KMS-11 (cell line): Measurements from ENCODE around the gene KIF26A.

Experiments
- H2AFZ ChIP-seq: fragments of 200-600 bp; sonication (generic); 2 replicates; pipeline ENCODE4 v1.6.1; 2016; ENCODE audit warnings: antibody characterized with exemption, mixed run types, low read depth
- H3K27ac ChIP-seq: fragments of 200-600 bp; sonication (generic); 2 replicates; pipeline ENCODE4 v1.6.1; 2016; ENCODE audit warnings: mild to moderate bottlenecking, mixed run types
- H3K27me3 ChIP-seq: fragments of 200-600 bp; sonication (generic); 2 replicates; pipeline ENCODE4 v1.6.1; 2017; ENCODE audit warnings: mild to moderate bottlenecking, low read depth, mixed run types, moderate library complexity; ENCODE audit not compliant: insufficient read depth
- H3K36me3 ChIP-seq: fragments of 200-600 bp; sonication (generic); 2 replicates; pipeline ENCODE4 v1.6.1; 2017; ENCODE audit warnings: mild to moderate bottlenecking, mixed run types; ENCODE audit not compliant: insufficient read depth
- H3K4me1 ChIP-seq: fragments of 200-600 bp; sonication (generic); 2 replicates; pipeline ENCODE4 v1.6.1; 2016; ENCODE audit warnings: mild to moderate bottlenecking, low read depth, mixed run types; ENCODE audit not compliant: poor library complexity, severe bottlenecking
- H3K4me2 ChIP-seq: fragments of 200-600 bp; sonication (generic); 2 replicates; pipeline ENCODE4 v1.7.0; 2016; ENCODE audit warnings: mild to moderate bottlenecking, mixed run types
- H3K4me3 ChIP-seq: fragments of 200-600 bp; sonication (generic); IDR thresholded peaks from 2 replicates; pipeline ENCODE4 v1.6.1; 2017; ENCODE audit warnings: low read depth, low read length, mixed read lengths; ENCODE audit not compliant: insufficient read depth
- H3K79me2 ChIP-seq: fragments of 200-600 bp; sonication (generic); 2 replicates; pipeline ENCODE4 v1.6.1; 2016; ENCODE audit warnings: low read depth, mixed run types; ENCODE audit not compliant: insufficient read depth
- H3K9ac ChIP-seq: fragments of 200-600 bp; sonication (generic); 2 replicates; pipeline ENCODE4 v1.6.1; 2016; ENCODE audit warnings: mild to moderate bottlenecking, mixed run types
- H4K20me1 ChIP-seq: fragments of 200-600 bp; sonication (generic); 2 replicates; pipeline ENCODE4 v1.6.1; 2016; ENCODE audit warnings: mild to moderate bottlenecking, mixed run types; ENCODE audit not compliant: insufficient read depth
- CTCF ChIP-seq: fragments of 200-600 bp; sonication (generic); conservative IDR thresholded peaks from 2 replicates; pipeline ENCODE4 v1.6.1; 2017; ENCODE audit warnings: low read depth, mild to moderate bottlenecking, antibody characterized with exemption, low read length, moderate library complexity, mixed read lengths

KIF26A gene

GRCh38 chr14:104203071-104203425 is 64.7 kb downstream of the KIF26A start:
- no peak overlapping the region for H3K4me3 ChIP-seq
- H4K20me1 ChIP-seq, result no peaks in the 10 kb centered on the region
- no peak for TF ChIP-seq CTCF
- H2AFZ ChIP-seq, result no peak overlapping the region
- H3K27ac ChIP-seq, result no peak overlapping the region
- H3K9ac ChIP-seq, result no peak overlapping the region
- H3K27me3 ChIP-seq, result peaks cover 7% of the 10 kb centered on the region; the same call in 1 of the 2 replicates
- H3K79me2 ChIP-seq, result no peaks in the 10 kb centered on the region
- H3K4me1 ChIP-seq, result no peaks in the 10 kb centered on the region
- H3K36me3 ChIP-seq, result no peaks in the 10 kb centered on the region
- H3K4me2 ChIP-seq, result no peak overlapping the region

- Histone ChIP-seq H3K4me1 (no peaks in the 10 kb centered on the region), H3K4me3 (no peak overlapping the region), H3K79me2 (no peaks in the 10 kb centered on the region), H4K20me1 (no peaks in the 10 kb centered on the region), H3K4me2 (no peak overlapping the region), H3K27me3 (peaks cover 3% of the 10 kb centered on the region; the same call in 1 of the 2 replicates), H2AFZ (no peak overlapping the region), H3K27ac (no peak overlapping the region), H3K9ac (no peak overlapping the region), H3K36me3 (no peaks in the 10 kb centered on the region)
- TF ChIP-seq CTCF, result no peak
Measured at GRCh38 chr14:104204660-104205149, 66.3 kb downstream of the KIF26A start.

GRCh38 chr14:104205781-104206180 is 67.4 kb downstream of the KIF26A start:
- peaks cover 3% of the 10 kb centered on the region; the same call in 1 of the 2 replicates for H3K27me3 ChIP-seq
- no peaks in the 10 kb centered on the region for H3K36me3 ChIP-seq
- no peak overlapping the region for H3K9ac ChIP-seq
- no peak overlapping the region for H3K27ac ChIP-seq
- no peaks in the 10 kb centered on the region for H3K79me2 ChIP-seq
- no peaks in the 10 kb centered on the region for H4K20me1 ChIP-seq
- no peak overlapping the region for H3K4me2 ChIP-seq
- H3K4me3 ChIP-seq, result no peak overlapping the region
- no peaks in the 10 kb centered on the region for H3K4me1 ChIP-seq
- no peak overlapping the region for H2AFZ ChIP-seq
- no peak for TF ChIP-seq CTCF

- no peak overlapping the region for H3K4me3 ChIP-seq
- H3K4me1 ChIP-seq, result no peaks in the 10 kb centered on the region
- no peak overlapping the region for H3K4me2 ChIP-seq
- peaks cover 3% of the 10 kb centered on the region; the same call in 1 of the 2 replicates for H3K27me3 ChIP-seq
- no peaks in the 10 kb centered on the region for H4K20me1 ChIP-seq
- H3K9ac ChIP-seq, result no peak overlapping the region
- no peaks in the 10 kb centered on the region for H3K36me3 ChIP-seq
- no peak overlapping the region for H3K27ac ChIP-seq
- no peak overlapping the region for H2AFZ ChIP-seq
- no peak for TF ChIP-seq CTCF
- H3K79me2 ChIP-seq, result no peaks in the 10 kb centered on the region
Measured at GRCh38 chr14:104206281-104206904, 68.0 kb downstream of the KIF26A start.
